GM21447 (cell line): ENCODE results near the gene ARHGDIG.
"Not testable (repeated sequence)": the region's sequence is repeated elsewhere in the genome, so short reads cannot be mapped to it uniquely, and the experiment has no call there.

Source experiments
- ATAC-seq: cut with Tn5 transposase; IDR thresholded peaks from one replicate; pipeline ENCODE4 v1.9.1; 2021; ENCODE audit not compliant: unreplicated experiment

Gene ARHGDIG

GRCh38 chr16:280552-280951, at the start of gene ARHGDIG:
Gene ARHGDIG, plus strand, starts transcription at chr16:280591. Its CDS starts 90 bp downstream, at chr16:280681.
- ATAC-seq, result no peak

GRCh38 chr16:230949-231348, 49.4 kb upstream of the ARHGDIG start:
- ATAC-seq, result no peak

GRCh38 chr16:234468-235305, 45.7 kb upstream of the ARHGDIG start, which contains the start of gene FAM234A:
Gene FAM234A, plus strand, starts transcription at chr16:234821. Its CDS starts 19,593 bp downstream, at chr16:254414.
- peak; percentile 75 for ATAC-seq

GRCh38 chr16:239948-240277, 40.5 kb upstream of the ARHGDIG start:
- ATAC-seq, result no peak

GRCh38 chr16:240559-240958, 39.8 kb upstream of the ARHGDIG start:
- ATAC-seq, result no peak

GRCh38 chr16:242281-242680, 38.1 kb upstream of the ARHGDIG start:
- ATAC-seq, result no peak

GRCh38 chr16:243348-243747, 37.0 kb upstream of the ARHGDIG start:
- ATAC-seq, result no peak

GRCh38 chr16:245105-245504, 35.3 kb upstream of the ARHGDIG start:
- ATAC-seq, result no peak

GRCh38 chr16:247027-247426, 33.4 kb upstream of the ARHGDIG start:
- no peak for ATAC-seq

- no peak for ATAC-seq
Observed at GRCh38 chr16:249431-249830, 31.0 kb upstream of the ARHGDIG start.

GRCh38 chr16:252366-253337, 27.7 kb upstream of the ARHGDIG start:
- peak; percentile 73 for ATAC-seq

- ATAC-seq, result no peak
Observed at GRCh38 chr16:253833-254232, 26.6 kb upstream of the ARHGDIG start.

GRCh38 chr16:254461-254860, 25.9 kb upstream of the ARHGDIG start:
- no peak for ATAC-seq

GRCh38 chr16:255183-255582, 25.2 kb upstream of the ARHGDIG start:
- no peak for ATAC-seq

- not testable (repeated sequence) for ATAC-seq
Observed at GRCh38 chr16:258091-258490, 22.3 kb upstream of the ARHGDIG start.

GRCh38 chr16:259226-259625, 21.2 kb upstream of the ARHGDIG start:
- no peak for ATAC-seq

- ATAC-seq, result no peak
Observed at GRCh38 chr16:259814-260253, 20.6 kb upstream of the ARHGDIG start.

- no peak for ATAC-seq
Observed at GRCh38 chr16:260326-260725, 20.1 kb upstream of the ARHGDIG start.

GRCh38 chr16:261031-261691, 19.2 kb upstream of the ARHGDIG start:
- ATAC-seq, result no peak

GRCh38 chr16:262121-262745, 18.2 kb upstream of the ARHGDIG start:
- ATAC-seq, result no peak
